ENCODE measurements around the gene HSF2BP. TPM values are rescaled to one million over a fixed set of nuclear protein-coding genes. Genes with fewer than 3 reads are reported as not detected.

HSF2BP gene
- total RNA-seq, 1 donor from 2014 or later = 3.4 TPM

GRCh38 chr21:43696214-43696613 is 36.9 kb upstream of the HSF2BP start:
- peaks cover 22% of the 10 kb centered on the region for H3K36me3 Mint-ChIP-seq (ENCODE audit: unreplicated experiment)
- H3K27ac Mint-ChIP-seq (ENCODE audit: unreplicated experiment) = no peak overlapping the region
- peaks cover 2% of the 10 kb centered on the region for H3K4me1 Mint-ChIP-seq (ENCODE audit: unreplicated experiment)
- no peak for TF ChIP-seq CTCF (IDR thresholded peaks at IDR 0.05)
- no peaks in the 10 kb centered on the region for H3K27me3 Mint-ChIP-seq (ENCODE audit: unreplicated experiment)
- H3K9me3 Mint-ChIP-seq (ENCODE audit: unreplicated experiment) = no peaks in the 10 kb centered on the region
- H3K4me3 Mint-ChIP-seq (ENCODE audit: unreplicated experiment) = no peak overlapping the region
- DNase-seq (ENCODE audit: extremely low spot score, unreplicated experiment) = no peak

- H3K4me3 Mint-ChIP-seq (ENCODE audit: unreplicated experiment) = no peak overlapping the region
- DNase-seq (ENCODE audit: extremely low spot score, unreplicated experiment) = no peak
- H3K4me1 Mint-ChIP-seq (ENCODE audit: unreplicated experiment) = no peaks in the 10 kb centered on the region
- no peak overlapping the region for H3K27ac Mint-ChIP-seq (ENCODE audit: unreplicated experiment)
- peaks cover 33% of the 10 kb centered on the region for H3K36me3 Mint-ChIP-seq (ENCODE audit: unreplicated experiment)
- H3K9me3 Mint-ChIP-seq (ENCODE audit: unreplicated experiment) = no peaks in the 10 kb centered on the region
- H3K27me3 Mint-ChIP-seq (ENCODE audit: unreplicated experiment) = no peaks in the 10 kb centered on the region
- no peak for TF ChIP-seq CTCF (IDR thresholded peaks at IDR 0.05)
Measured at GRCh38 chr21:43694437-43695079, 35.3 kb upstream of the HSF2BP start.

GRCh38 chr21:43693981-43694380 is 34.7 kb upstream of the HSF2BP start:
- Mint-ChIP-seq H3K27ac (ENCODE audit: unreplicated experiment) (no peak overlapping the region), H3K4me1 (ENCODE audit: unreplicated experiment) (no peaks in the 10 kb centered on the region), H3K4me3 (ENCODE audit: unreplicated experiment) (no peak overlapping the region), H3K36me3 (ENCODE audit: unreplicated experiment) (peaks cover 33% of the 10 kb centered on the region), H3K9me3 (ENCODE audit: unreplicated experiment) (no peaks in the 10 kb centered on the region), H3K27me3 (ENCODE audit: unreplicated experiment) (no peaks in the 10 kb centered on the region)
- no peak for TF ChIP-seq CTCF (IDR thresholded peaks at IDR 0.05)
- no peak for DNase-seq (ENCODE audit: extremely low spot score, unreplicated experiment)

GRCh38 chr21:43692949-43693348 is 33.7 kb upstream of the HSF2BP start:
- H3K9me3 Mint-ChIP-seq (ENCODE audit: unreplicated experiment) = no peaks in the 10 kb centered on the region
- DNase-seq (ENCODE audit: extremely low spot score, unreplicated experiment) = no peak
- no peak overlapping the region for H3K4me3 Mint-ChIP-seq (ENCODE audit: unreplicated experiment)
- no peak overlapping the region for H3K27ac Mint-ChIP-seq (ENCODE audit: unreplicated experiment)
- H3K4me1 Mint-ChIP-seq (ENCODE audit: unreplicated experiment) = no peaks in the 10 kb centered on the region
- no peak for TF ChIP-seq CTCF (IDR thresholded peaks at IDR 0.05)
- H3K36me3 Mint-ChIP-seq (ENCODE audit: unreplicated experiment) = peaks cover 33% of the 10 kb centered on the region
- no peaks in the 10 kb centered on the region for H3K27me3 Mint-ChIP-seq (ENCODE audit: unreplicated experiment)

GRCh38 chr21:43691801-43692200 is 32.5 kb upstream of the HSF2BP start:
- peaks cover 41% of the 10 kb centered on the region for H3K36me3 Mint-ChIP-seq (ENCODE audit: unreplicated experiment)

More at GRCh38 chr21:43691801-43692200, 32.5 kb upstream of the HSF2BP start:
- Mint-ChIP-seq H3K4me1 (ENCODE audit: unreplicated experiment) (no peaks in the 10 kb centered on the region), H3K27ac (ENCODE audit: unreplicated experiment) (no peak overlapping the region), H3K9me3 (ENCODE audit: unreplicated experiment) (no peaks in the 10 kb centered on the region), H3K4me3 (ENCODE audit: unreplicated experiment) (no peak overlapping the region), H3K27me3 (ENCODE audit: unreplicated experiment) (no peaks in the 10 kb centered on the region)
- DNase-seq (ENCODE audit: extremely low spot score, unreplicated experiment) = no peak
- TF ChIP-seq CTCF (IDR thresholded peaks at IDR 0.05) = no peak
